Erythroblast (primary cell): ENCODE data around the gene SPART.

ENCODE experiments used
- GATA1 ChIP-seq: IDR thresholded peaks from 2 replicates; pipeline ENCODE4 v1.6.1; 2011; ENCODE audit warnings: low read depth, mild to moderate bottlenecking, control low read depth, low read length, moderate library complexity
- POLR2A ChIP-seq: IDR thresholded peaks from 2 replicates; pipeline ENCODE4 v1.6.1; 2011; ENCODE audit warnings: mild to moderate bottlenecking, low read length

- no peak for TF ChIP-seq POLR2A
- no peak for TF ChIP-seq GATA1
Measured at GRCh38 chr13:36261976-36262375, 84.2 kb downstream of the SPART start.
